ENCODE measurements around the gene PALM.
A peak's percentile ranks its signal among the peaks of the same experiment; 100 is the strongest.

PALM gene

DNA sequence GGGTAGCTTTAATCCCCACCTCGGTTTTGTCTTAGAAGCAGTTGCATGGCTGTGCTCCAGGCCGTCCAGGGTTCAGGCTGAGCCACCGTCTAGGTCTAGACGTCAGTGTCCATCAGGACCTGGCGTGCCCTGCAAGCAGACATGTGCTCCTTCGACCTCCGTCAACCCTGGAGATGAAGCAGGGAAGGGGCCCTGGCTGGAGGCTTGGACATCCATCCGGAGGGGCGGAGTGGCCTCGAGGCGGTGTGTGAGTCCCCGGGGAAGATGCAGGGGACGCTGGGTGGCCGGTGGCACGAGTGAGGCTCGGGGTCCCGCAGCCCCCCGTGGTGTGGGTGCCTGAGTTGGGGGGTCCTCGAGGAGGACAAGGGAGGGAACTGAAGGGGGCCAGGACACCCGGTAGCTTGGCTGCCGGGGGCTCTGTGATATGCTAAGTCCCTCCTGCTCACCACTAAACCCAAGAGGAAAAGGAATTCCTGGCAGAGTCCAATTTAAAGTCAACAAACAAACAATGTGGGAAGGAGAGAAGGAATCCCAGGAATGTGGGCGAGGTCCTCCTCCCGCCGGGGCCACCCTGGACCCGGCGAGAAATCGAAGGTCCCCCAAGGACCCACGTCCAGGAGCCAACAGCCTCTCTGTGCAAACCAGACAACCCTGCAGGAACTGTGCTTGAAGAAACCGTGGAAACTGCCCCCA, 73.6 kb downstream of the PALM start:
- H3K4me1 ChIP-seq (ENCODE audit: control extremely low read depth in 1 of 4, control insufficient read depth in 4 of 4, insufficient read depth in 4 of 4, low read length in 3 of 4), result no peaks in the 10 kb centered on the region
- POLR2A ChIA-PET, result interaction anchor here (0.6 kb wide), 1 partner anchor 97 kb away, joined by 4 read pairs; no protein-coding TSS in a partner anchor
- no peak overlapping the region for H3K27ac ChIP-seq (ENCODE audit: insufficient read depth in 1 of 2, low read depth in 1 of 2, low read length in 2 of 2, poor library complexity in 1 of 2, severe bottlenecking in 2 of 2)
- no peaks in the 10 kb centered on the region for H3K36me3 ChIP-seq (ENCODE audit: control insufficient read depth in 4 of 4, insufficient read depth in 4 of 4, low read length in 3 of 4)
- H3K27me3 ChIP-seq (replicated peaks in 2 of 5; ENCODE audit: control insufficient read depth in 4 of 5, insufficient read depth in 5 of 5, low read length in 4 of 5), result peaks cover 0 to 2% (median 0%) of the 10 kb centered on the region in 5 experiments
- no peaks in the 10 kb centered on the region for H3K9me3 ChIP-seq (ENCODE audit: control extremely low read depth in 1 of 5, control insufficient read depth in 4 of 5, insufficient read depth in 2 of 5, low read depth in 1 of 5, low read length in 4 of 5)
- CTCF ChIA-PET, result no interaction called here
- 88% methylated on average over 28 of the region's 29 CpGs for WGBS (ENCODE audit: insufficient coverage)
- no peak for DNase-seq
- no peak overlapping the region for H3K4me3 ChIP-seq (ENCODE audit: control insufficient read depth in 1 of 7, extremely low read depth in 1 of 7, insufficient read depth in 4 of 7, low read depth in 2 of 7, low read length in 6 of 7)

DNA sequence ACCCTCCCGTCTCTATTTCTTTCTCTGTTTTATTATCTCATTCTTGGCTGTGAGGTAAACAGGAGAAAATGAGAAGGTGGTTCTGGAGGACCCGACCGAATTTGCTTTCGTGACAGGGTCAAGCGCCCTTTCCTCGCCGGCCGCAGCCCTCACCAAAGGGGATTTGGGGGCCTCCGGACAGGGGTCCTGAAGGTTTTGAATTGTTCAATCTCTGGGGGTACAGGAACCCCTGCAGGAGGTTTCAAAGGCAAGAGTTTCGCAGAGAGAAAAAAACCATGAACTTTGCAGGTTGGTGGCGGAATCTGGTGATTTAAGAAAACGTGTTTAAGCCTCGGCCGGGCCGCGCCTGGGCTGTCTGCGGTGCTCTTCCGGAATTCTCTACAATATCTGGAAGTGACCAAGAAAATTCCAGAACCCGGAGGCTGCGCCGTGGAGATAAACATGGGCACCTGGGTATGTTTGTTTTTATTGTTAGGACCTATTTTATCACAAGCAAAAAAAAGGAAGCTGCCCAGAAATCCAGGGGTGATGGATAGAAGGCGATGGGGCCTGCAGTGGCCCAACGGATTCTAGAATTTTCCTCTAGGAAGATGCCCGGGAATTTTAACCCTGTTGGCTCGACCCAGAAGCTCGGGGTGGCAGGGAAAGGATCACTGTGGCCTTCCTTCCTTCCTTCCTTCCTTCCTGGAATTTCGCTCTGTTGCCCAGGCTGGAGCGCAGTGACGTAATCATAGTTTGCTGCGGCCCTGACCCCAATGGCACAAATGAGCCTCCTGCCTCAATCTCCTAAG, 74.3 kb downstream of the PALM start:
- ChIA-PET CTCF (no interaction called here), POLR2A (no interaction called here)
- Histone ChIP-seq H3K4me3 (ENCODE audit: control insufficient read depth in 1 of 7, extremely low read depth in 1 of 7, insufficient read depth in 4 of 7, low read depth in 2 of 7, low read length in 6 of 7) (no peak overlapping the region), H3K27ac (ENCODE audit: insufficient read depth in 1 of 2, low read depth in 1 of 2, low read length in 2 of 2, poor library complexity in 1 of 2, severe bottlenecking in 2 of 2) (no peak overlapping the region), H3K27me3 (replicated peaks in 2 of 5; ENCODE audit: control insufficient read depth in 4 of 5, insufficient read depth in 5 of 5, low read length in 4 of 5) (peaks cover 0 to 2% (median 0%) of the 10 kb centered on the region in 5 experiments), H3K36me3 (ENCODE audit: control insufficient read depth in 4 of 4, insufficient read depth in 4 of 4, low read length in 3 of 4) (no peaks in the 10 kb centered on the region), H3K4me1 (ENCODE audit: control extremely low read depth in 1 of 4, control insufficient read depth in 4 of 4, insufficient read depth in 4 of 4, low read length in 3 of 4) (no peaks in the 10 kb centered on the region), H3K9me3 (ENCODE audit: control extremely low read depth in 1 of 5, control insufficient read depth in 4 of 5, insufficient read depth in 2 of 5, low read depth in 1 of 5, low read length in 4 of 5) (no peaks in the 10 kb centered on the region)
- 87% methylated on average over 29 of the region's 30 CpGs for WGBS (ENCODE audit: insufficient coverage)
- DNase-seq, result no peak

DNA sequence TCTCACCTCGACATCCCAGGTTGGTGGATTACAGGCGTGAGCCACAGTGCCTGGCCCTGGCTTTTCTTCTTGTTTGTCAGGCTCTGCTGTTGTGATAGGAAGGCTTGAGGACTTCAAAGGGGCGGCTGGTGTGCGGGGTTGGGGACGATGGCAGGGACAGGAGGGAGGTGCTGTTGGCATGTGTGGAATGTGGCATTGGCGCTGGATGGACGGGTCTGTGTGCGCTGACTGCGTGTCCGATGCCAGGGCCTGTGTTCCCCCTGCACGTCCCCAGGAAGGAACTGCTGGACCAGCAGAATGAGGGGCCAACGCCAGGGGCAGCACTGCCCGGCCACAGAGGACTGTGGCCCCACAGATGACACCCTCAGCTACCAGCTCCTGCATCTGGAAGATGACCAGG, 75.8 kb downstream of the PALM start:
- Histone ChIP-seq H3K36me3 (ENCODE audit: control insufficient read depth in 4 of 4, insufficient read depth in 4 of 4, low read length in 3 of 4) (no peaks in the 10 kb centered on the region), H3K4me1 (ENCODE audit: control extremely low read depth in 1 of 4, control insufficient read depth in 4 of 4, insufficient read depth in 4 of 4, low read length in 3 of 4) (peaks cover 0 to 13% (median 11%) of the 10 kb centered on the region in 4 experiments), H3K9me3 (ENCODE audit: control extremely low read depth in 1 of 5, control insufficient read depth in 4 of 5, insufficient read depth in 2 of 5, low read depth in 1 of 5, low read length in 4 of 5) (no peaks in the 10 kb centered on the region), H3K27me3 (replicated peaks in 2 of 5; ENCODE audit: control insufficient read depth in 4 of 5, insufficient read depth in 5 of 5, low read length in 4 of 5) (peaks cover 0 to under 1% (median 0%) of the 10 kb centered on the region in 5 experiments), H3K4me3 (ENCODE audit: control insufficient read depth in 1 of 7, extremely low read depth in 1 of 7, insufficient read depth in 4 of 7, low read depth in 2 of 7, low read length in 6 of 7) (no peak overlapping the region), H3K27ac (ENCODE audit: insufficient read depth in 1 of 2, low read depth in 1 of 2, low read length in 2 of 2, poor library complexity in 1 of 2, severe bottlenecking in 2 of 2) (no peak overlapping the region)
- CTCF ChIA-PET, result interaction anchor here (0.8 to 1.8 kb wide), 2 partner anchors 10 to 12 kb away, joined by 5 read pairs; no protein-coding TSS in a partner anchor
- POLR2A ChIA-PET, result no interaction called here
- 94% methylated on average over 10 of the region's 13 CpGs for WGBS (ENCODE audit: insufficient coverage)
- no peak for DNase-seq

DNA sequence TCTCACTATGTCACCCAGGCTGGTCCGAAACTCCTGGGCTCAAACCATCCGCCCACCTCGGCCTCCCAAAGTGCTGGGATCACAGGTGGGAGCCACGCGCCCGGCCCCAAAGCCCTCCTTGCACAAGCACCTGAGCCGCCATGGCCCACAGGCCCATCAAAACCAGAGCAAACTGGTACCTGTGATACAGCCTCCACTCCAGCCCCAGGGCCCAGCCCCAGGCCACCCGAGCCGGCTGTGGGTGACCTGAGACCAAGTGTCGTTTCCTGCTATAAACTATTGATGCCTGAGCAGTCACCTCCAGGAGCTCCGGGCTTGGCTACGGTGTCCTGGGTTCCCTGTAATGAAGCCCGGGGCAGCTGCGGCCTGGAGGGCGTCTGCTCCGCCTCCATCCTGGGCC, 78.8 kb downstream of the PALM start:
- Histone ChIP-seq H3K4me1 (ENCODE audit: control extremely low read depth in 1 of 4, control insufficient read depth in 4 of 4, insufficient read depth in 4 of 4, low read length in 3 of 4) (peaks cover 0 to 24% (median 23%) of the 10 kb centered on the region in 4 experiments), H3K27ac (ENCODE audit: insufficient read depth in 1 of 2, low read depth in 1 of 2, low read length in 2 of 2, poor library complexity in 1 of 2, severe bottlenecking in 2 of 2) (no peak overlapping the region), H3K27me3 (replicated peaks in 2 of 5; ENCODE audit: control insufficient read depth in 4 of 5, insufficient read depth in 5 of 5, low read length in 4 of 5) (no peaks in the 10 kb centered on the region), H3K4me3 (ENCODE audit: control insufficient read depth in 1 of 7, extremely low read depth in 1 of 7, insufficient read depth in 4 of 7, low read depth in 2 of 7, low read length in 6 of 7) (no peak overlapping the region), H3K9me3 (ENCODE audit: control extremely low read depth in 1 of 5, control insufficient read depth in 4 of 5, insufficient read depth in 2 of 5, low read depth in 1 of 5, low read length in 4 of 5) (no peaks in the 10 kb centered on the region), H3K36me3 (ENCODE audit: control insufficient read depth in 4 of 4, insufficient read depth in 4 of 4, low read length in 3 of 4) (no peaks in the 10 kb centered on the region)
- ChIA-PET POLR2A (no interaction called here), CTCF (no interaction called here)
- WGBS (ENCODE audit: insufficient coverage), result 97% methylated on average over 13 of the region's 16 CpGs
- no peak for DNase-seq

DNA sequence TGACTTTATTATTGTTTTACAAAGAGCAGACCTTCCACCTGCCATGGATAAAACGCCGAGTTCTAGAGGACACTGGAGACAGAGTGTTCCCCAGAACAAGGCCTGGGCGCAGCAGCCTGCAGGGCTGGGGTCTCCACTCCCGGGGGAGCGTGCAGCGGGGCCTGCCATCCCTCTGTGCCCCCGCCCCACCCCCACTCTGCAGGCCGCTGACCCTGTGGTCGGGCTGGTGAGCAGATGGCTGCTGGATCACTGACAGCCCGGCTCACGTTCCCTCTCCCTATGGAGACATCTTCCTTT, 79.9 kb downstream of the PALM start:
- ChIA-PET CTCF (interaction anchor here (1.0 kb wide), 1 partner anchor 49 kb away, joined by 3 read pairs; no protein-coding TSS in a partner anchor), POLR2A (no interaction called here)
- H3K36me3 ChIP-seq (ENCODE audit: control insufficient read depth in 4 of 4, insufficient read depth in 4 of 4, low read length in 3 of 4), result no peaks in the 10 kb centered on the region
- no peaks in the 10 kb centered on the region for H3K9me3 ChIP-seq (ENCODE audit: control extremely low read depth in 1 of 5, control insufficient read depth in 4 of 5, insufficient read depth in 2 of 5, low read depth in 1 of 5, low read length in 4 of 5)
- 73% methylated on average over 8 of the region's 11 CpGs for WGBS (ENCODE audit: insufficient coverage)
- H3K27ac ChIP-seq (ENCODE audit: insufficient read depth in 1 of 2, low read depth in 1 of 2, low read length in 2 of 2, poor library complexity in 1 of 2, severe bottlenecking in 2 of 2), result peak overlapping the region in 1 of 2 experiments; percentile 68
- peak overlapping the region in 2 of 7 experiments; percentile 57 to 62 for H3K4me3 ChIP-seq (ENCODE audit: control insufficient read depth in 1 of 7, extremely low read depth in 1 of 7, insufficient read depth in 4 of 7, low read depth in 2 of 7, low read length in 6 of 7)
- no peak for DNase-seq
- peaks cover 0 to 24% (median 23%) of the 10 kb centered on the region in 4 experiments for H3K4me1 ChIP-seq (ENCODE audit: control extremely low read depth in 1 of 4, control insufficient read depth in 4 of 4, insufficient read depth in 4 of 4, low read length in 3 of 4)
- no peaks in the 10 kb centered on the region for H3K27me3 ChIP-seq (replicated peaks in 2 of 5; ENCODE audit: control insufficient read depth in 4 of 5, insufficient read depth in 5 of 5, low read length in 4 of 5)

DNA sequence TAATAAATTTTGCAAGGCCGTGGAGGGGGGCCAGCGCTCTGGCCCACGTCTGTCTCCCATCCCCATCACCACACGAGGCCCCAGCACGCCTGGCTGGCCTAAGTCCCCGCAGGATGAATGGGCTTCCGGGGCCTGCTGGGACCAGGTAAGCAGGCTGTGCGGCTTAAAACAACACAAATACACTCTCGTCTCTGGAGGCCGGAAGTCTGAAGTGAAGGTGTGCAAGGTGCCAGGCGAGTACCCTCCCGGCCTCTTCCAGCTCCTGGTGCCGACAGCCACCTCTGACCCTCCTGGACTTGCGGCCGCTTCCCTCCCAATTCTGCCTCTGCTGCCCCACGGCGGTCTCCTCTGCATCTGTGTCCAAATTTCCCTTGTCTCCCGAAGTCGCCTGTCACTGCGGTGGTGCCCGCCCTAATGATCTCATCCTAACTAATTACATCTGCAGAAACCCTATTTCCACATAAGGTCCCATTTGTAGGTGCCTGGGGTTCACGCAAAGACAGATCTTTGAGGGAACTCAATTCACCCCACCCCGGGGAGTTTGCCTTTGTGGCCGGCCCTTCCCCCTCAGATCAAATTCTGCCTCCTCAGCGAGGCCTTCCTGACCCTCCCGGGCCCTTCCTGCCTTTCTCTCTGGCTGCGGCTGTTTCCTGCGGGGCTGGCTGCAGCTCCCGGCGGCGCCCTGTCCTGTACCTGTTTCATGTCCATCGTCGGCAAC, 80.4 kb downstream of the PALM start:
- peak overlapping the region in 5 of 7 experiments; percentile 6 to 62 (median 35) for H3K4me3 ChIP-seq (ENCODE audit: control insufficient read depth in 1 of 7, extremely low read depth in 1 of 7, insufficient read depth in 4 of 7, low read depth in 2 of 7, low read length in 6 of 7)
- H3K9me3 ChIP-seq (ENCODE audit: control extremely low read depth in 1 of 5, control insufficient read depth in 4 of 5, insufficient read depth in 2 of 5, low read depth in 1 of 5, low read length in 4 of 5), result no peaks in the 10 kb centered on the region
- WGBS (ENCODE audit: insufficient coverage), result 23% methylated on average over 32 of the region's 33 CpGs
- peak in 2 of 3 donors; percentile 20 to 55 for DNase-seq
- no peaks in the 10 kb centered on the region for H3K36me3 ChIP-seq (ENCODE audit: control insufficient read depth in 4 of 4, insufficient read depth in 4 of 4, low read length in 3 of 4)
- POLR2A ChIA-PET, result no interaction called here
- CTCF ChIA-PET, result interaction anchor here (1.0 kb wide), 1 partner anchor 49 kb away, joined by 3 read pairs; no protein-coding TSS in a partner anchor
- no peaks in the 10 kb centered on the region for H3K27me3 ChIP-seq (replicated peaks in 2 of 5; ENCODE audit: control insufficient read depth in 4 of 5, insufficient read depth in 5 of 5, low read length in 4 of 5)
- H3K4me1 ChIP-seq (ENCODE audit: control extremely low read depth in 1 of 4, control insufficient read depth in 4 of 4, insufficient read depth in 4 of 4, low read length in 3 of 4), result peaks cover 0 to 24% (median 23%) of the 10 kb centered on the region in 4 experiments
- peak overlapping the region; percentile 68 to 75 for H3K27ac ChIP-seq (ENCODE audit: insufficient read depth in 1 of 2, low read depth in 1 of 2, low read length in 2 of 2, poor library complexity in 1 of 2, severe bottlenecking in 2 of 2)
